GM19025 (cell line): ENCODE results near the gene ZSCAN21.
A peak's percentile ranks its signal among the peaks of the same experiment; 100 is the strongest.

Source experiments
- ATAC-seq: cut with Tn5 transposase; IDR thresholded peaks from one replicate; pipeline ENCODE4 v1.9.1; 2021; ENCODE audit warnings: mild to moderate bottlenecking, low read depth, moderate library complexity; ENCODE audit not compliant: unreplicated experiment

Gene ZSCAN21

DNA sequence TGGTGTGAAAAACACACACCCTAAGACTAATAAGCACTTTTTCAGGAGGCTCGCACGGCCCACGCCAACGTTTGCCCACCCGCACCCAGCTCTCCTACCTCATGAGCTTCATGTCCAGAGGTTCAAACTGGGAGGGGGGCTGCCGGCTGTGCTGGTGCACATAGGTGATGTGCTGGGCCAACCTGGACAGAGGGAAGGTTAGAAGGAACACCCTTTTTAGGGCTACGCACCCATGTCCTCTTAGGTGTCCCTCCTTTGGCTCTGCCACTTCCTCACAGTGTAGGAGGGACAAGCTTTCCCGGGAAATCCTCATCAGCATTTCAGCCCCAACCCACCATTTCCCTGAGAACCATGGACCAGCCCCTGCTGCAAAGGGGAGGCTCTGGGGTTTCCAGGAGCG, 45.7 kb downstream of the ZSCAN21 start:
- ATAC-seq: no peak

DNA sequence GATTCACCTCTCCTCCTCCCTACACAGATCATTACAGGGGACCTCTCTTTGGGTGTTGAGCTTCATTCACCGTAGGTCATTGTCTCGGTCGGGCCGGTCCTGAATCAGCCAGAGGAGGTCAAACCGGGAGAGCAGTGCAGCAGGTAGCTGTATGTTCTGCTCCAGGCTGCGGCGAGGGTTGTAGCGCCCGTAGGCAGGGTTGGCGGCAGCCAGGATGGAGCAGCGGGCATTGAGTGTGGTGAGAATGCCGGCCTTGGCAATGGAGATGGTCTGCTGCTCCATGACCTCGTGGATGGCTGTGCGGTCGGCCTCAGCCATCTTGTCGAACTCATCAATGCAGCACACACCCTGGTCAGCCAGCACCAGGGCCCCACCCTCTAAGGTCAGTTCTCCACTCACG, 46.1 kb downstream of the ZSCAN21 start:
- ATAC-seq: no peak

DNA sequence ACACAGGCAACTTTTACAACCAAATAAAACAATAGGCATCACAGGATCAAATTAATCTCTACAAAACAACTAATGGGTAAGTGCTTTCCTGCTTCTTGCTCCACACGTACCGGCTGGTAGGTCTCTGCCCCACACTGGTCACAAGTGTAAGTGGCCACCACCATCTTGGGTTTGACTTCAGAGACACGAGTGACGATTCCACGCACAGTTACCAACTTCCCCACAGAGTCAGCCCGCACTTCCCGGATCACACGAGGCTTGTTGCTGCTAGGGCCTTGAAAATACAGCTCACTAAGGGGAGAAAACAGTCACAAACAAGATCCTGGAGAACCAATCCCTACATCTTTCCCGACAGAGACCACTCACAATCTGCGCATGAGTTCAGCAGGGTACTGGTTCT, 49.3 kb downstream of the ZSCAN21 start:
- no peak for ATAC-seq

DNA sequence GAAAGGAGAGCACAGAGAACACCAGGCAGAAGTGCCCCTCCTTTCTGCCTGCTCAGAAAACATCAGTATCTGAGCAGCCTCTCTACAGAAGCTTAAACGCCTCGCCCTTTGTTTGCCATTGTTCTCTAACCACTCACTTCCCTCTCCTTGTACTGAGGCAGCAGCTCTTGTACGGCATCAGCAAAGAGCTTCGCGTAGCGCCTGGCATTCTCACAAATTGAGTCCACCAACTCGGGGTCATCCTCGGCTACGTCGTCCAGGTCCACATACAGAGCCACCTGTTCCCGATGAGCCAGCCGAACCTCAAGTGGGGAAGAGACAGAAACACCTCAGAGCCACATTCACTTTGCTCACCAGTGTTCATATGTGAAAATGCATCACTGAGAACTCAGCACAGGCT, 49.9 kb downstream of the ZSCAN21 start:
- ATAC-seq: no peak

DNA sequence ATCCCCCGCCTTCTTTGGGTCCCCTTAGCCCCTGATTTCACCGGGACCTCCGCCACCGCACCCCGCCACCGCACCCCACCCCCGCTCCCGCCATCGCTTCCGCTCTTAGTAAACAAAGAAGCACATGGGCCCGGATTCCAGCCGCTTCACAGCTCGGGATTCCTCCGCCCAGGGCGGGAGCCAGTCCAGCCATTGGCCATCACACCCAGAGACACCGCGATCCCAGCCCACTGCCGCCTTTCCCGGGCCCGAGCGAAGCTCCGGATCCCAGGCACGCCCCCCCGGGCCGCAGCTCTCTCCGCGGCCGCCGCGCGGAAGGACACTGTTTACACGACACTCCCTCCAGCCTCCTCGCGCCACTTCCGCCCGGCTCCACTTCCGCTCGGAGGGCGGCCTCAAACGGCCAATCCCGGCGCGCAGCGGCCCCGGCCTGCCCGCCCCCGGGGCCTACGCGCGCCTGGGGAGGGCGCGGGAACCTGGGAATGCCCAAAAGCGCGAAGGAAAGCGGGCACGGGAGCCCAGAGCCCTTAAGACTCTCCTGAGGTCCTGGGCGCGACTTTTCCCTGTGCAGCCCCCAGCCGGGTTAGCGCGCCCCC, 50.9 kb downstream of the ZSCAN21 start:
- peak; percentile 51 for ATAC-seq

DNA sequence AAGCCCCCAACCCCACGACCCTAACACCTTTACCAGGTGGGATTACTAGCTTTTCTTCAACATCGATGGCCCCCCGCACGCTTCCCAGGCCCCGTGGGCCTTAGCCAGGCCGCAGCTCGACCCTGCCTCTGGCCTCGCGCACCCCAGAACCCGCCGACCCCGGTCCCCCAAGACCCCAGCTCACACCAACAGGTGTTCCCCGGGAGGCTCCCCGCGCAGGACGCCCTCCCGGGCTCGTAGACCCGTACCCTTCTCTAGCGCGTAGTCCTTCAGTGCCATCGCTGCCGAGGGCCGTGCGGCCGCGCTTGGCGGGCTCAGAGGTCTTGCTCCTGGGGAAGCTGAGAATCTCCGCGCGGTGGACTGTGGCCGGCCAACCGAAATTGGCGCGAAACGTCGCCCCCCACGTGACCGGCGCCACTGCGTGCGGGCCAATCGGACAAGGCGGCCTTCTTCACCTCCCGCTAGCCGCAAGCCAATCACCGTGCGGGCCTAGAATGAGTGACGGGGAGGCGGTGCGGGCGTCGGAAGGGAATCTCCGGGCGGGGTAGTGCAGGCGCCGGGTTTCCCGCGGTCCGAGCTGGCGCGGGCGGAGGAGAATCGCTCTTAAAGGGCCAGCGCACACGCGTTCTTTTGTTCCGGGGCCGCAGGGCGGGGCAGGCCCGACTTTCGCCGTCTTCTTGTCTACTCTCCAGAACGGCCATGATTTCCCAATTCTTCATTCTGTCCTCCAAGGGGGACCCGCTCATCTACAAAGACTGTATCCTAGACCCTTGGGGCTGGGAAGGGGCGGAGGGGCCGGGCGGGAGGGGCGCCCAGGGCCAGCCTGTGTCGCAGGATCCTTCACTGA, 51.7 kb downstream of the ZSCAN21 start, which contains the start of the genes AP4M1 and MCM7:
TSS of gene AP4M1 (plus strand) at position 628 of the 847 bp plus-strand sequence. CDS start at position 700, 72 bp downstream.
TSS of gene MCM7 (minus strand) at position 382 of the 847 bp plus-strand sequence. CDS start at position 279, 103 bp downstream.
- ATAC-seq: peak; percentile 73

DNA sequence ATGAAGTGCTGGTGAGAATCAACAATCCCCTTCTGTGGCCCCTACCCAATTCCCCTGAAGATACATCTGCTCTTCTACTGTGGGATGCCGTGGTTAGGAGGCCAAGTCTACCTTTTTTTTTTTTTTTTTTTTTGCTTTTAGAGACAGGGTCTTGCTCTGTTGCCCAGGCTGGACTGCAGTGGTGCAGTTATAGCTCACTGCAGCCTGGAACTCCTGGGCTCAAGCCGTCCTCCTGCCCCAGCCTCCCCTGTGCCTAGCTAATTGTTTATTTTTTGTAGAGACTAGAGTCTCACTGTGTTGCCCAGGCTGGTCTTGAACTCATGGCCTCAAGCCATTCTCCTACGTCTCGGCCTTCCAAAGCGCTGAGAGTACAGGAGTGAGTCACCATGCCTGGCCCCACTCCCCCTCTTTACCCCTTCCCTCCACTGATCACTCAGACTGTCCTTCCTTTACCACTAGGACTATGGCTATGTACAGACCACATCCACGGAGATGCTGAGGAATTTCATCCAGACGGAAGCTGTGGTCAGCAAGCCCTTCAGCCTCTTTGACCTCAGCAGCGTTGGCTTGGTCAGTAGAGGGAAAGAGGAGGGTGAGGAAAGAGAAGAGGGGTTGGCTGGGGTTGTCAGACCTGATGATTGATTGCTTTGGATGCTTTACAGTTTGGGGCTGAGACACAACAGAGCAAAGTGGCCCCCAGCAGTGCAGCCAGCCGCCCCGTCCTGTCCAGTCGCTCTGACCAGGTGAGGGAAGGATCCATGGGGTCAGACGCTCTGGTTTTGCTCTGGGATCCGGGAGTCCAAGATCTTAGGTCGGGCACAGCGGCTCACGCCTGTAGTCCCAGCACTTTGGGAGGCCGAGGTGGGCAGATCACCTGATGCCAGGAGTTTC, 53.6 kb downstream of the ZSCAN21 start:
- ATAC-seq: no peak

DNA sequence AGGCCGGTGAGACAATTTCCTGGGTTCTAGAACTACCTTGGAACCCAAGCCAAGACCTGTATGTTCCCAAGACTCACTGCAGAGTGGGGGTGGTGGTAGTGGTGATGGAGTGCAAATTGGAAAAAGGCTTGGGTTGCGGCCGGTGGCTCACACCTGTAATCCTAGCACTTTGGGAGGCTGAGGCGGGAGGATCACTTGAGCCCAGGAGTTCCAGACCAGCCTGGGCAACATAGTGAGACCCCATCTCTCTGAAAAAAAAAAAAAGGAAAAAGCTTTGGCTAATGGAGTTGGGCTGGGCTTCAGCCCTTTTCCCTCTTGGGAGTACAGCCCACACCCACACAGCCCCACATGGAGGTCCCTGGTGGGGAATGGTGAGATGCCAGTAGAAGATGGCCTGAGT, 56.0 kb downstream of the ZSCAN21 start:
- ATAC-seq: no peak

DNA sequence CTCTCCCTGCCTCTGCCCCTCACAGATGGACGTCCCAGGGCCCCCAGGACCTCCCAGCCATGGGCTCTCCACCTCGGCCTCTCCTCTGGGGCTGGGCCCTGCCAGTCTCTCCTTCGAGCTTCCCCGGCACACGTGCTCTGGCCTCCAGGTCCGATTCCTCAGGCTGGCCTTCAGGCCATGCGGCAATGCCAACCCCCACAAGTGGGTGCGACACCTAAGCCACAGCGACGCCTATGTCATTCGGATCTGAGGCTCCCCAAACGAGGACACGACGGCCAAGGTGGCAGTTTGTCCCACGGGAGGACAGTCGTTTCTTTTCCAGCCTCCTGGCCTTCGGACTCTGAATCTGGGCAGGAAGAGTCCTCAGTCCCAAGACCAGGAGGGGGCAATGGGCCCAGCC, 57.1 kb downstream of the ZSCAN21 start:
- ATAC-seq: no peak

DNA sequence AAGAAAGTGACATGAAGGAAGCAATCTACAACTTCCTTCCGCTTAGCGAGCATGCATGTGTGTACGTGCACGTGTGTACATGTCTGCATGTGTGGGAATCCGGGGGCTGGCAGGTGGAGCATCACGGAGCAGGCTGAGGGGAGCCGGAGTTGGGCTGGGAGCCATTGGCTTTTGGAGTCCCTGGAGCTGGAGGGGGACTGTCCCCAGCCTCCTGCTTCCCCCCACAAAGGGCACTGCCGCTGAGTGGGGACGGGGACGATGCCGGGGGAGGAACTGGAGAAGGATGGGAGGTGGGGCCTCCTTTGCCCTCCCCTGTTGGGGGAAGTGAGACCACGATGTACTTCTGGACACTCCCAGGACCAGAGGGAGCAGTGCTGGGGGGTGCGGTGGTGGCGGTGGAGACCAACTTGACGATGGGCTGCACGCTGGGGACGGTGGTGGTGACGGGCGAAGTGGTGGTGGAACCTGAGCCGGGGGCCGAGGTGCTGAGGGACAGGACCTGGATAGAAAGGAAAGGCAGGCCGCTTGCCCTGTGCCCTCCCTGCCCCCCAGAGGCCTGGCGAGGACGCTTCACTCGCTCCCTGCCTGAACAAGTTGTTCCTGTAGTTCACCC, 57.7 kb downstream of the ZSCAN21 start:
- ATAC-seq: no peak

DNA sequence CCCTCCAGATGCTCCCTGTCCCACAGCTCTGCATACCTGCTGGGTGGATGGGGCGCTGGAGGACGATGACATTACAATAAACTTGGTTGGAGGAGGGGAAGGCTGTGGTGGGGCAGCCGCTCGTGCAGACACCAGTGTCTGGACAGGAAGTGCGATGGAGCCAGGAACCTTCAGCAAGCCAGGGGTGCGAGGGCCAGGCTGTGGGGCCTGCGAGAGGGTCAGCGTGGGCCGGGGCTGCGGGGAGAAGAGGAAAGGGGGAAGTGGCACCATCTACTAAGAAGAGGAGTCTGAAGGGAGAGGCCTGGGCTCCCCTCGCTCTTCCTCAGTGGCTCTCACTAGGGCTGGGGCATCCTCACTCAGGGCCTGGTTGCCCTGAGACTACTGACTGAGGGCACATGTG, 58.3 kb downstream of the ZSCAN21 start:
- ATAC-seq: no peak

DNA sequence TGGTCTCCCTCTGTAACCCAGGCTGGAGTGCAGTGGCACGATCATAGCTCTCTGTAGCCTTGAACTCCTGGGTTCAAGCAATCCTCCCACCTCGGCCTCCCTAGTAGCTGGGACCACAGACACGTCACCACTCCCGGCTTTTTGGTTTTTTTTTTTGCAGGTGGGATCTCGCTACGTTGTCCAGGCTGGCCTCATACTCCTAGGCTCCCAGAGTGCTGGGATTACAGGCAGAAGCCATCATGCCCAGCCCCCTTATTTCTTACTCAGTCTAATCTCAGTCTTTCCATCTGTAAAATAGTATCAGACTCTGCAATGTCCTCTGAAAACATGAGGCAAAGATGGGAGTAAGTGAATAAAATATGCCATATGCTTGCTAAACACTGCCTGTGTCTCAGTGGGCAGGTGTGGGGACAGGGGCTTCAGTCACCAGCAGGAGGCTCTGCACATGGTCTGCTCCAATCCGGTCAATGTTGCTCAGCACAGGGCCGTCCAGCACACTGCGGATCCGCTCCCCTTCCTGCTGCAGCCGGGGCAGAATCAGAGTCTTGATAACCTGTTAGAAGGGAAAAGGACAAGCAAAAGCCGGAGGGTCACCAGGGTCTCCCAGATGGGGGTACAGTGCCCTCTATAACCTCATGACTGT, 60.1 kb downstream of the ZSCAN21 start:
- ATAC-seq: no peak

DNA sequence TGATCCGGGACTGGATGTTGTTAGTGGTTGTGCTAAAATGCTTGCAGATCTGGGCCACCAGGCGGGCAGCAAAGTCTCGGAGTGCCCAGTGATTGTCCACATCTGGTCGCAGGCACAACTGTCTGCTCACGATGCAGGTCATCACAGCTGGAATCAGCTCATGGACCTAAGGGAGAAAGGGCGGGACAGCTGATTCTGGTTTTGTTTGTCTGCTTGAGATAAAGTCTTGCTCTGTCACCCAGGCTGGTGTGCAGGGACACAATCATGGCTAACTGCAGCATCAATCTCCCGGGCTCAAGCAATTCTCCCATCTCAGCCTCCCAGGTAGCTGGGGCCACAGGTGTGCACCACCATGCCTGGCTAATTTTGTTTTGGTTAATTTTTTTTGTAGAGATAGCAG, 61.6 kb downstream of the ZSCAN21 start:
- ATAC-seq: no peak

DNA sequence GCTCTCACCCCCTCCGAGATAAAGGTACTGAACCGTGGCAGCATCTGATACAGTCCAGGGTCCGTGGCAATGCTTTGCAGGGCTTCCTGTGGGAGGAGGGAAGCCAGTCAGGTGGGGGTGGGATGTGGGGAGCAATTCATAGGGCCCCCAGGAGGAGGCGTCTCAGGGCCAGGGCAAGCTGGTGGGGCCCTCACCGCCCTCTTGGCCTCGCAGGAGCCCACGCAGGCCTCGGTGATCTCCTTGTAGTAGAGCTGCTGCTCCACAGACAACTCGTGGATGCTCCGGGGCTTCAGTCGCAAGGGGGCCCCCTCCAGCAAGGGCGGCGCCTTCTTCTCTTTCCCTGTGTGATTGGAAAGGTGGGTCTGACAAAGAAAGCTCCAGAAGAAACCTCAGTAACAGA, 62.3 kb downstream of the ZSCAN21 start:
- ATAC-seq: no peak
